ENCODE measurements around the gene MYO18B. TPM values are rescaled to one million over a fixed set of nuclear protein-coding genes. Genes with fewer than 3 reads are reported as not detected.

Gene MYO18B
- total RNA-seq, 1 donor from 2014 or later = 0.49 TPM

DNA sequence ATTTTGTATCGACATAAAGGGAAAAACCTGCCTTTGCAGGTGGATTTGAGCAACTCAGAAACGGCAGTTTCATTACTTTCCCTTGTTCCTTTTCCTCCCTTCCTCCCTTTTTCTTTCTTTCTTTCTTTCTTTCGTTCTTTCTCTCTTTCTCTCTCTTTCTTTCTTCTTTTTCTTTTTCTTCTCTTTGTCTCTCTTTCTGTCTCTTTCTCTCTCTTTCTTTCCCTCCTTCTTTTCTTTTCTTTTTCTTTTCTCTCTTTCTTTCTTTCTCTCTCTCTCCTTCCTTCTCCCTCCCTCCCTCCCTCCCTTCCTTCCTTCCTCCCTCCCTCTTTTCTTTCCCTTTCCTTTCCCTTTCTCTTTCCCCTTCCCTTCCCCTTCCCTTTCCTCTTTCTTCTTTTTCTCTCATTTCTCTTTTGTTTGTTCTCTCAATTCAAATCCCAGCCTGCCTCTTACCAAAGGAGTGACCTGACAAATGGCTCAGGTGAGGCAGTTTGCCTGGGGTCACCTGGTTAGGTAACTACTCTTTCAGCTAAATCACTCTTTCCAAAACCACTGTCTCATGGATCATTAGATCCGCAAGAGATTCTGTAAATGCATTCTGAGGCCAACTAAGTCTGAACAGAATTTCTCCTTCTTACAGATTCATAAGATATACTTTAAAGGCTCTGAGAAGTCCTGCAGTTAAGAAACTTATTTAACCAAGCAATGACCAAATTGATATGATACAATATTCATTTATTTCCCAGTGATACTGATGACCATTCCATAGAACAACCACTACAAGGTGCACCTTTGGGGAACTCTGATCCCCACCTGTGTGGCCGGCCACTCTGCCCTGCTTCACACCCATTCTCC lies 75.3 kb downstream of the MYO18B start:
- no peaks in the 10 kb centered on the region for H3K36me3 Mint-ChIP-seq (ENCODE audit: low read depth)
- H3K4me3 Mint-ChIP-seq = no peak overlapping the region
- peaks cover 19% of the 10 kb centered on the region for H3K27me3 Mint-ChIP-seq
- no peaks in the 10 kb centered on the region for H3K4me1 Mint-ChIP-seq
- intact Hi-C loops (cut with micrococcal nuclease) = no loop called here
- H3K9me3 Mint-ChIP-seq = peaks cover 9% of the 10 kb centered on the region
- no peak for DNase-seq
- H3K27ac Mint-ChIP-seq = no peak overlapping the region

DNA sequence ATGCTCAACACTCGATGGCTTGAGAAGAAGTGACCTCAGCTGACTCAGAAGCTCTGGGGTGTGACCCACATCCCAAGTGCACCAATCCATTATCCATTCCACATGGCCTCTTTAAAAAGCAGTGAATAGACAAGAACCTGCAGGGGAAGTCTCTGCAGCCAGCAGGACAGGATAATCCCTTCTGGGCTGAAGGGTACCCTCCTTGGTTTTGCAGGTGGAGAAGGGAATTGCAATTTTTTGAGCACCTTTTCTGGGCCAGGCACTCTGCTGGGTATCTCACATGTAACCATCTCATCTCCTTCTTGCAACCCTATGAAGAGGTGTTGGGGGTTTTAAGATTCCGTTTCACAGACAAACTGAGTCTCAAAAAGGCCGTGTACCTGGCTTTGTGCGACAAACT lies 76.6 kb downstream of the MYO18B start:
- H3K36me3 Mint-ChIP-seq (ENCODE audit: low read depth) = no peaks in the 10 kb centered on the region
- no peak for DNase-seq
- intact Hi-C loops (cut with micrococcal nuclease) = no loop called here
- H3K9me3 Mint-ChIP-seq = peaks cover 11% of the 10 kb centered on the region
- no peak overlapping the region for H3K4me3 Mint-ChIP-seq
- H3K4me1 Mint-ChIP-seq = no peaks in the 10 kb centered on the region
- H3K27me3 Mint-ChIP-seq = peaks cover 17% of the 10 kb centered on the region
- no peak overlapping the region for H3K27ac Mint-ChIP-seq

DNA sequence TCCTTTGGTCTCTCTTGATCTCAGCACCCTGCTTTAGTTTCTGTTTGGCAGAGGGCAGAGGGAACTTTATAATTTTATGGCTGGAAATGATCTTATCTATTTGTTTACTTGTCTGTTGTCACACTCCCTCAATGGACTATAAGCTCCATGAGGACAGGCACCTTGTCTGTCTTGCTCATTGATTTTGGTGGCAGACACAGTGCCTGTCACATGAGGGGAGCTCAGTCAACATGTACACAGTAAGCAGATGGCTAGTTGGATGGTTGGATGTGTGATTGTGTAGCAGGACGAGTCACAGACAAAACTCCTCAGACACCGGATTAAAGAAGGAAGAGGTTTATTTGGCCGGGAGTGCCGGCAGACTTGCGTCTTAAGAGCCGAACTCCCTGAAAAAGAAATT lies 80.4 kb downstream of the MYO18B start:
- DNase-seq = no peak
- H3K4me3 Mint-ChIP-seq = no peak overlapping the region
- intact Hi-C loops (cut with micrococcal nuclease) = no loop called here
- no peaks in the 10 kb centered on the region for H3K4me1 Mint-ChIP-seq
- no peak overlapping the region for H3K27ac Mint-ChIP-seq
- peaks cover 11% of the 10 kb centered on the region for H3K9me3 Mint-ChIP-seq
- H3K27me3 Mint-ChIP-seq = peaks cover 8% of the 10 kb centered on the region
- no peaks in the 10 kb centered on the region for H3K36me3 Mint-ChIP-seq (ENCODE audit: low read depth)

DNA sequence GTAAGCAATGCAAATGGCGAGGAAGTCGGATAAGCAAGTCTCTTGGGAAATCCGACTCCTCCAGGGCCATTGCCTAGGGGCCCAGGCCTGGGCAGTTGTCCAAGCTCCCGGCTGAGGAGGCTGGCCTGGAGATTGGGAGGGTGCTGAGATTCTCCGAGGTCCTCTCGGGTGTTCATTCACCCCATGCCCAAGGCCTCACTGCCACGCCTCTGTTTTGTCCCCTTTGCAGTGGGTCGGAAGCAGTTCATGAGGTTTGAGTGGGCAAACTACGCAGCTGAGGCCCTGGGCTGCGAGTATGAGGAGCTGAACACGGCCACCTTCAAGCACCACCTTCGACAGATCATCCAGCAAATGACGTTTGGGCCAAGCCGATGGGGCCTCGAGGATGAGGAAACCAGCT lies 81.3 kb downstream of the MYO18B start:
- no peaks in the 10 kb centered on the region for H3K36me3 Mint-ChIP-seq (ENCODE audit: low read depth)
- peaks cover 11% of the 10 kb centered on the region for H3K9me3 Mint-ChIP-seq
- no peak for DNase-seq
- no peak overlapping the region for H3K4me3 Mint-ChIP-seq
- H3K27me3 Mint-ChIP-seq = no peaks in the 10 kb centered on the region
- no peak overlapping the region for H3K27ac Mint-ChIP-seq
- H3K4me1 Mint-ChIP-seq = no peaks in the 10 kb centered on the region
- intact Hi-C loops (cut with micrococcal nuclease) = no loop called here

DNA sequence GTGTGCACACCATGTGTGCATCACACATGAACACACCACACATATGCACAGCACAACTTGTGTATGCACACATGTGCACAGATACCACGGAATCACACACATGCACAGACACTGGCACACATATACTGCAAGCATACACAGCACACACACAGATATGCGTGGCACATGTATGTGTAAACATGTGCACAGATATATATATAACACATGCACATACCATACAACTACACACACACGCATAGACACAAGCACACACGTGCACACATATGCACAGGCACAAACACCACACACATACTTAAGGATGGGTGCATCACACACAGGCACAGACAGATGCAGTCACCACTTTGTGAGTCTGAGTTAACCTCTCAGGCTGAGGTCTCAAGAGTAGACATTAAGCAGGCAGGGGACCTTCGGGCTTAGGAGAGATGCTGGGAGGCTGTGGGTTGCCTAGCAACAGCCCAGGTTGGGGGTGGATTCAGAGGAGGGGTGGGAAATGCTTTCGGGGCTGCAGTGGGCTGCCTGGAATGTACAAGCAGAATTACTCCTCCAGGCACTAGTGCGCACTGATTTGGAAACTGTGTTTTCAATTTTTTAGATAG lies 82.9 kb downstream of the MYO18B start:
- intact Hi-C loops (cut with micrococcal nuclease) = no loop called here
- H3K9me3 Mint-ChIP-seq = peaks cover 11% of the 10 kb centered on the region
- no peak overlapping the region for H3K4me3 Mint-ChIP-seq
- H3K27ac Mint-ChIP-seq = no peak overlapping the region
- no peaks in the 10 kb centered on the region for H3K4me1 Mint-ChIP-seq
- no peaks in the 10 kb centered on the region for H3K36me3 Mint-ChIP-seq (ENCODE audit: low read depth)
- H3K27me3 Mint-ChIP-seq = no peaks in the 10 kb centered on the region
- DNase-seq = no peak

DNA sequence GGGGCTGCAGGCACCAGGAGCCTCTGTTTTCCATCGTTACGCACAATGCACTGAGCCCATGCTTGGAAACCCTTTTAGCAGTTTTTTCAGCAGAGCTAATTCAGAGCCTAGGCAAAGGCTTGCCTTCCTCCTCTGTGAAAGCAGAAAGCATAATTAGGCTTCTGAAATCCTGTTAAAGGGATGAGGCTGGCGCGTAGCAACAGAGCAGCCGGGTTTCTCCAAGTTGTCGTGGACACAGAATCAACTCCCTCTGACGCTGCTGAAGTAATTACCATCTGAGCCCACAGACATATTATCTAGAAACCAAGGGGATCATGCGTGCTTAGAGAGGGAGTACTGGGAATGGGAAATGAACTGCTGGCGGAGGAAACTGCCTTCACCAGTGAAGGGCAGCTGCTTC lies 85.4 kb downstream of the MYO18B start:
- Mint-ChIP-seq H3K27ac (no peak overlapping the region), H3K36me3 (ENCODE audit: low read depth) (no peaks in the 10 kb centered on the region), H3K4me1 (no peaks in the 10 kb centered on the region), H3K27me3 (no peaks in the 10 kb centered on the region), H3K9me3 (peaks cover under 1% of the 10 kb centered on the region), H3K4me3 (no peak overlapping the region)
- intact Hi-C loops (cut with micrococcal nuclease) = no loop called here
- DNase-seq = no peak

DNA sequence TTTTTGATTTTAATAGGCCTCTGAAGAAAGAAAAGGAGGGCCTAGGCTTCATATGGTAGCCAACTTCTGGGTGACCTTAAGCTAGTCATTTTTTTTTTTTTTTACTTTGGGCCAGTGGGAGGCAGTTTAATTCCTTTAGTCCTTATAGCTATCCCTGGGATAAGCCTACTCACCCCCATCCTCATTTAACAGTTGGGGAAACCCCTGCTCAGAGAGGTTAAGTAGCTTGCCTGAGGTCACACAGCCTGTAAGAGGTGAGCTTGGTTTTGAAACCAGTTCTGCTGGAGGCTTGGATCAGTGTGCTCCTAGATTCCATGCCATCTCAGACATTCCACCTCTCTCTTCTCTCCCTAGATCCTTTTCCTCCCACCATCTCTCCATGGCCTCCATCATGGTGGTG lies 86.4 kb downstream of the MYO18B start:
- Mint-ChIP-seq H3K27ac (no peak overlapping the region), H3K36me3 (ENCODE audit: low read depth) (no peaks in the 10 kb centered on the region), H3K9me3 (no peaks in the 10 kb centered on the region), H3K27me3 (no peaks in the 10 kb centered on the region), H3K4me3 (no peak overlapping the region), H3K4me1 (no peaks in the 10 kb centered on the region)
- DNase-seq = no peak
- intact Hi-C loops (cut with micrococcal nuclease) = no loop called here

DNA sequence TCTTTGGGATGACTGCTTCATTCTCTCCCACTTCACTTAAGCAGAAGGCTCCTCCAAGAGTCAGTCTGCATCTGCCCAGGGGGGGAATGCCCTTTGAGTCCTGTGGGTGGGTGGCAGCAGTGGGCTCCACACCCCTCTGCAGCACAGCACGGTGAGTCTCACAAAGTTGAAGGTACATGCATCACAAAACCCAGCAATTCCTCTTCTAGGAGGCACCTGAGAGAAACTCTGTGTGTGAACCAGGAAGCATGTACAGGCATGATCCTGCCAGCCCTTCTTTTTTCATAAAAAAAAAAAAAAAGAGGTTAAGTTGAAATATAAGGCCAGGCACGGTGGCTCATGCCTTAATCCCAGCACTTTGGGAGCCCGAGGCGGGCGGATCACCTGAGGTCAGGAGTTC lies 87.2 kb downstream of the MYO18B start:
- H3K4me1 Mint-ChIP-seq = no peaks in the 10 kb centered on the region
- H3K36me3 Mint-ChIP-seq (ENCODE audit: low read depth) = no peaks in the 10 kb centered on the region
- DNase-seq = no peak
- H3K4me3 Mint-ChIP-seq = no peak overlapping the region
- H3K27me3 Mint-ChIP-seq = no peaks in the 10 kb centered on the region
- H3K27ac Mint-ChIP-seq = no peak overlapping the region
- intact Hi-C loops (cut with micrococcal nuclease) = no loop called here
- H3K9me3 Mint-ChIP-seq = no peaks in the 10 kb centered on the region

DNA sequence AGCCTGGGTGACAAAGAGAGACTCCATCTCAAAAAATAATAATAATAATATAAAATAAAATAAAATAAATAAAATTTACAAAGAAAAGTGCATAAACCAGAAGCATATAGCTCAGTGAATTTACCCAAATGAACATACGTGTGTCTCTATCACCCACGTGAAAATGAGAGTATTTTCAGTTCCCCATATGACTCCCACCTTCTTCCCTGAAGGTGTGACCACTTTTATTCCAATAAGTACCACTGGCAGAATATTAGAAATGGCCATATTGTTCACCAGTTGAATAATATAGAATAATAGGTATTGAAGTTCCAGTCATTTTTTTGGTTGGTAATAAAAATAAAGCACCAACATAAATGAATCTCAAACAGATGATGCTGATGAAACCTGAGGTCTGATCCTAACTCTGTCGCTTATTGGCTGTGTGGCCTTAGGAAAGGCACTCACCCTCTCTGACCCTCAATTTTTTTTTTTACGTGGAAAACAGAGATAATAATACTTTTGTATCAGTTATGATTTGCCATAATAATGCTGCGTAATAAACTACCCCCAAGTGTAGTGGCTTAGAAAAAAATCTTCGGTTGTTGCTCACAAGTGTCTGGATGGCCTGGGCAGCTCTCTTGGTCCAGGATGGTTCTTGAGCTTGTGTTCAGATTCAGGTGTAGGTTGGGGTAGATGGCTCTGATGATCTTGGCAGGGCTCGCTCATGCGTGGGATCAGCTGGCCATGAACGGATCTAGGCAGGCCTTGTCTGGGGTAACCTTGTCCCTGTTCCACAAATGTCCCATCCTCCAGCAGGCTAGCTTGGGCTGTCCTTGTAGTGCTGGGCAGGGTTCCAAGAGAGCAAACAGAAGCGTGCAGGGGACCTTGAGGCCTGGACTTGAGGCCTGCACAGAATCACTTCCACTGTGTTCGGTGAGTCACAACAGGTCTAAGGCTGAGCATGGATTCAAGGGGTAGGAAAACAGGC lies 88.1 kb downstream of the MYO18B start:
- no peak overlapping the region for H3K27ac Mint-ChIP-seq
- intact Hi-C loops (cut with micrococcal nuclease) = no loop called here
- H3K27me3 Mint-ChIP-seq = no peaks in the 10 kb centered on the region
- no peak overlapping the region for H3K4me3 Mint-ChIP-seq
- DNase-seq = no peak
- H3K36me3 Mint-ChIP-seq (ENCODE audit: low read depth) = no peaks in the 10 kb centered on the region
- no peaks in the 10 kb centered on the region for H3K4me1 Mint-ChIP-seq
- H3K9me3 Mint-ChIP-seq = no peaks in the 10 kb centered on the region

DNA sequence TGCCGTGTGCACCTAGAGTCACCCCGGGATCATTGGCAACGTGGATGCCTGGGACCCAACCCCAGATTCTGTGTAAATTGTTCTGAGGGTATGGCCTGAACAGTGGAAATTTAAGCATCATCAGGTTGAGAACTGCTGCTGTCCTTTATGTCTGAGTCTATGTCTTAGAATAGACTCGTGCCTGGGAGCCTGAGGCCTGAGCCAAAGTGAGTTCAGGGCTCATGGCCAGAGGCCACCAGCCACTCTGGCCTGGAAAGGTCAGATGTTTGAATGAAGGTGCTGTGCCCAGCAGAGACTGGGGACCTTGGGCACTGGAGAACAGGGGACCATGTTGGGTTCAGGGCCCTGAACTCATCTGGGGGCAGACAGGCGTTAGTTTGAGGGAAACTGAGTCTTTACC lies 91.1 kb downstream of the MYO18B start:
- intact Hi-C loops (cut with micrococcal nuclease) = no loop called here
- Mint-ChIP-seq H3K27me3 (no peaks in the 10 kb centered on the region), H3K27ac (no peak overlapping the region), H3K4me1 (no peaks in the 10 kb centered on the region), H3K9me3 (no peaks in the 10 kb centered on the region), H3K4me3 (no peak overlapping the region), H3K36me3 (ENCODE audit: low read depth) (no peaks in the 10 kb centered on the region)
- DNase-seq = no peak

DNA sequence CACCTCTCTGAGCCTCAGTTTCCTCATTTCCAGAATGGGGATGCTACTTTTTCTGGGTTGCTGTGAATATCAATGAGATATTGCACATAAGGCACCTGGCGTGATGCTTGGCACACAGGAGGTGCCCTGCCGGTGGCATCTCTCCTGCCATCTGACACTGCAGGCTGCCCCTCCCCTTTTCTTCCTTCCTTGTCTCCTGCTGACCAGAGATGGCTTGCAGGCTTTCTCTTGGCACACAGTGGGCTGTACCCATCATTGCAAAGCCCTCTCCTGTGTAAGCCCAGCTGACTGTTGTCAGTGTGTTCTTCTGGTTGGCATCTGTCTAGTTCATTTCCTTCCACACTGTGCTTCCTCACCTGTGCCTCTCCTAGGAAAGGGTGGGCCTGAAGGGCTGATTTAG lies 91.7 kb downstream of the MYO18B start:
- H3K4me3 Mint-ChIP-seq = no peak overlapping the region
- no peaks in the 10 kb centered on the region for H3K4me1 Mint-ChIP-seq
- H3K36me3 Mint-ChIP-seq (ENCODE audit: low read depth) = no peaks in the 10 kb centered on the region
- intact Hi-C loops (cut with micrococcal nuclease) = no loop called here
- no peaks in the 10 kb centered on the region for H3K9me3 Mint-ChIP-seq
- H3K27me3 Mint-ChIP-seq = no peaks in the 10 kb centered on the region
- H3K27ac Mint-ChIP-seq = no peak overlapping the region
- no peak for DNase-seq

DNA sequence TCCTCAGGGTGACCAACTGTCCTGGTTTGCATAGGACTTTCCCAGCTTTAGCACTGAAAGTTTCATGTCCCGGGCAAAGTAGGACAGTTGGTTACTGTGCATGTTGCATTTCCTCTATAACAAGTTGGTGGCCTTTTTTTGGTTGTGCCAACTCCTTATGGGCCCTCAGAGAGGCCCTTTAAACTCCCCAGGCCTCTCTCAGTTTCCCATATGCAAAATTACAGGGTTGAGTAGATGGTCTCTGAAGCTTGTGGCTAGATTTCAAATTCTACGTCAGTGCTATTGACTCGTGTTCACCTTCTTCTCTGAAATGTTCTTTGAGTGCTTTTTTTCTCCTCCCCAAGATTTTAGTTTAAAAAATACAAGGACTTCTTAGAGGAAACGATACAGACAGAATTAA lies 92.5 kb downstream of the MYO18B start:
- Mint-ChIP-seq H3K4me3 (no peak overlapping the region), H3K36me3 (ENCODE audit: low read depth) (no peaks in the 10 kb centered on the region), H3K9me3 (no peaks in the 10 kb centered on the region), H3K27me3 (no peaks in the 10 kb centered on the region), H3K4me1 (no peaks in the 10 kb centered on the region), H3K27ac (no peak overlapping the region)
- DNase-seq = no peak
- intact Hi-C loops (cut with micrococcal nuclease) = no loop called here

DNA sequence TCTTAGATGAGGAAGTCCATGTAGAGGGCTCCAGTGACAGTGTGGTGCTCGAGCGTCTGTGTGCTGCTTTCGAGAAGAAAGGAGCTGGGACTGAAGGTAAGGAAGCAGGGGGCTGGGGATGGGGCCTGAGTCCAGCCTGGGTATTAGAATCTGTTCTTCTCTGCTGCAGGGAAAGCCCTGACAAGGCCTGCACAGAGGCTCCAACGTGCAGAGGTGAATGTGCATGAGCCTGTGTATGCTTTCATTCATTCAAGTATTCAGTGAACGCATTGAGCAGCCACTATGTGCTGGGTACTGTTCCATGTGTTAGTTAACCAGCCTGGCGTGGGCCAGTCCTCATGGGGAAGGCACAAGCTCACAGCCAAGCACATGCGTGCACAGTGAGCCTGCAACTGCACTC lies 93.4 kb downstream of the MYO18B start:
- H3K27me3 Mint-ChIP-seq = no peaks in the 10 kb centered on the region
- no peaks in the 10 kb centered on the region for H3K36me3 Mint-ChIP-seq (ENCODE audit: low read depth)
- H3K9me3 Mint-ChIP-seq = no peaks in the 10 kb centered on the region
- H3K4me1 Mint-ChIP-seq = no peaks in the 10 kb centered on the region
- no peak overlapping the region for H3K4me3 Mint-ChIP-seq
- intact Hi-C loops (cut with micrococcal nuclease) = no loop called here
- DNase-seq = no peak
- no peak overlapping the region for H3K27ac Mint-ChIP-seq

DNA sequence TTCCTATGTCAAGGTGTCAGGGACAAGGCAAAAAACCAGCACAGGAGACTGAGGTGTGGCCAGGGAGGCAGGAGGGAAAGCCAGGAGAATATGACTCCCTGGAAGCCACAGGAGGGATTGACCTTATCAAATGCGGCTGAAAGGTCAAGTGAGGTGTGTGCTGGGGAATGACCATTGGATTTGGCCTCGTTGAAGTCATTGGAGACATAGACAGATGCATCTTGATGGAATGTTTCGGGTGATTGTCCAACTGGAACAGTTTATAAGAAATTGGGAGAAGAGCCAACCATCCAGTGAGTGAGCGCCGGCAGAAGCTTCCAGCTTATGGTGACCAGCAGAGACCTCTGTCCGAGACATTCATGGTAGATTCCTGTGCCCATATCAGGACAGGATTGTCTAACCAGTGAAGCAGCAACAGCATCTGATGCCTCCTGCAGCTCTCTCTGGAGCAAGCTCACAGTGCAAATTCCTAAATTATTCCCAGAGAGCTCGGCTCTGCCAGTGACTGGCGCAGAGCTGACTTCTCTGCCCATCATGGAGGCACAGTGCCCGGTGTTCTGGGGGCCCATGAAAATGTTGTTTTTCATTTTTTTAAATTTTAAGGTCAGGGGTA lies 95.4 kb downstream of the MYO18B start:
- H3K9me3 Mint-ChIP-seq = no peaks in the 10 kb centered on the region
- no peaks in the 10 kb centered on the region for H3K36me3 Mint-ChIP-seq (ENCODE audit: low read depth)
- DNase-seq = no peak
- H3K4me3 Mint-ChIP-seq = no peak overlapping the region
- H3K27ac Mint-ChIP-seq = no peak overlapping the region
- intact Hi-C loops (cut with micrococcal nuclease) = no loop called here
- H3K27me3 Mint-ChIP-seq = no peaks in the 10 kb centered on the region
- no peaks in the 10 kb centered on the region for H3K4me1 Mint-ChIP-seq

All from activated CD4-positive, alpha-beta T cell treated with anti-CD3 and anti-CD28 coated beads, Interleukin-2, amount 10 ng/mL, durations not matched to agents 24 days and 14 days (primary cell).